ENCODE data around the gene KIAA1755.
"Not testable (repeated sequence)": the region's sequence is repeated elsewhere in the genome, so short reads cannot be mapped to it uniquely, and the experiment has no call there.

The KIAA1755 gene

GRCh38 chr20:38249536-38250310, 10.8 kb downstream of the KIAA1755 start:
- POLR2A ChIA-PET = no interaction called here
- Histone ChIP-seq H3K27me3 (replicated peaks in 2 of 5; ENCODE audit: control insufficient read depth in 4 of 5, insufficient read depth in 5 of 5, low read length in 4 of 5) (peaks cover 0 to 21% (median 5%) of the 10 kb centered on the region in 5 experiments), H3K9me3 (ENCODE audit: control extremely low read depth in 1 of 5, control insufficient read depth in 4 of 5, insufficient read depth in 2 of 5, low read depth in 1 of 5, low read length in 4 of 5) (no peaks in the 10 kb centered on the region), H3K4me3 (ENCODE audit: control insufficient read depth in 1 of 7, extremely low read depth in 1 of 7, insufficient read depth in 4 of 7, low read depth in 2 of 7, low read length in 6 of 7) (no peak overlapping the region), H3K27ac (ENCODE audit: insufficient read depth in 1 of 2, low read depth in 1 of 2, low read length in 2 of 2, poor library complexity in 1 of 2, severe bottlenecking in 2 of 2) (no peak overlapping the region), H3K36me3 (ENCODE audit: control insufficient read depth in 4 of 4, insufficient read depth in 4 of 4, low read length in 3 of 4) (no peaks in the 10 kb centered on the region), H3K4me1 (ENCODE audit: control extremely low read depth in 1 of 4, control insufficient read depth in 4 of 4, insufficient read depth in 4 of 4, low read length in 3 of 4) (no peaks in the 10 kb centered on the region)
- no peak for DNase-seq
- CTCF ChIA-PET = no interaction called here
- 89% methylated on average over 4 of the region's 9 CpGs for WGBS (ENCODE audit: insufficient coverage)

GRCh38 chr20:38248133-38248532, 12.4 kb downstream of the KIAA1755 start:
- peaks cover 0 to 26% (median 5%) of the 10 kb centered on the region in 5 experiments for H3K27me3 ChIP-seq (replicated peaks in 2 of 5; ENCODE audit: control insufficient read depth in 4 of 5, insufficient read depth in 5 of 5, low read length in 4 of 5)
- CTCF ChIA-PET = interaction anchor here (0.8 kb wide), 1 partner anchor 61 kb away, joined by 3 read pairs; no protein-coding TSS in a partner anchor
- 93% methylated on average over 6 of the region's 8 CpGs for WGBS (ENCODE audit: insufficient coverage)

GRCh38 chr20:38247725-38248124, 12.8 kb downstream of the KIAA1755 start:
- peaks cover 0 to 16% (median 12%) of the 10 kb centered on the region in 5 experiments for H3K9me3 ChIP-seq (ENCODE audit: control extremely low read depth in 1 of 5, control insufficient read depth in 4 of 5, insufficient read depth in 2 of 5, low read depth in 1 of 5, low read length in 4 of 5)
- H3K36me3 ChIP-seq (ENCODE audit: control insufficient read depth in 4 of 4, insufficient read depth in 4 of 4, low read length in 3 of 4); DNase-seq; H3K4me3 ChIP-seq (ENCODE audit: control insufficient read depth in 1 of 7, extremely low read depth in 1 of 7, insufficient read depth in 4 of 7, low read depth in 2 of 7, low read length in 6 of 7); H3K27ac ChIP-seq (ENCODE audit: insufficient read depth in 1 of 2, low read depth in 1 of 2, low read length in 2 of 2, poor library complexity in 1 of 2, severe bottlenecking in 2 of 2); H3K4me1 ChIP-seq (ENCODE audit: control extremely low read depth in 1 of 4, control insufficient read depth in 4 of 4, insufficient read depth in 4 of 4, low read length in 3 of 4); POLR2A ChIA-PET; CTCF ChIA-PET: not testable (repeated sequence)
- H3K27me3 ChIP-seq (replicated peaks in 2 of 5; ENCODE audit: control insufficient read depth in 4 of 5, insufficient read depth in 5 of 5, low read length in 4 of 5) = peaks cover 0 to 21% (median 5%) of the 10 kb centered on the region in 5 experiments
- WGBS (ENCODE audit: insufficient coverage) = 100% methylated on average over 1 of the region's 4 CpGs

More at GRCh38 chr20:38248133-38248532, 12.4 kb downstream of the KIAA1755 start:
- DNase-seq = no peak
- Histone ChIP-seq H3K36me3 (ENCODE audit: control insufficient read depth in 4 of 4, insufficient read depth in 4 of 4, low read length in 3 of 4) (no peaks in the 10 kb centered on the region), H3K4me1 (ENCODE audit: control extremely low read depth in 1 of 4, control insufficient read depth in 4 of 4, insufficient read depth in 4 of 4, low read length in 3 of 4) (no peaks in the 10 kb centered on the region), H3K27ac (ENCODE audit: insufficient read depth in 1 of 2, low read depth in 1 of 2, low read length in 2 of 2, poor library complexity in 1 of 2, severe bottlenecking in 2 of 2) (no peak overlapping the region), H3K9me3 (ENCODE audit: control extremely low read depth in 1 of 5, control insufficient read depth in 4 of 5, insufficient read depth in 2 of 5, low read depth in 1 of 5, low read length in 4 of 5) (peaks cover 0 to 12% (median 9%) of the 10 kb centered on the region in 5 experiments), H3K4me3 (ENCODE audit: control insufficient read depth in 1 of 7, extremely low read depth in 1 of 7, insufficient read depth in 4 of 7, low read depth in 2 of 7, low read length in 6 of 7) (no peak overlapping the region)
- POLR2A ChIA-PET = no interaction called here

- Histone ChIP-seq H3K27ac (ENCODE audit: insufficient read depth in 1 of 2, low read depth in 1 of 2, low read length in 2 of 2, poor library complexity in 1 of 2, severe bottlenecking in 2 of 2) (no peak overlapping the region), H3K4me1 (ENCODE audit: control extremely low read depth in 1 of 4, control insufficient read depth in 4 of 4, insufficient read depth in 4 of 4, low read length in 3 of 4) (no peaks in the 10 kb centered on the region), H3K27me3 (replicated peaks in 2 of 5; ENCODE audit: control insufficient read depth in 4 of 5, insufficient read depth in 5 of 5, low read length in 4 of 5) (peaks cover 0 to 16% (median 3%) of the 10 kb centered on the region in 5 experiments), H3K4me3 (ENCODE audit: control insufficient read depth in 1 of 7, extremely low read depth in 1 of 7, insufficient read depth in 4 of 7, low read depth in 2 of 7, low read length in 6 of 7) (no peak overlapping the region), H3K36me3 (ENCODE audit: control insufficient read depth in 4 of 4, insufficient read depth in 4 of 4, low read length in 3 of 4) (no peaks in the 10 kb centered on the region), H3K9me3 (ENCODE audit: control extremely low read depth in 1 of 5, control insufficient read depth in 4 of 5, insufficient read depth in 2 of 5, low read depth in 1 of 5, low read length in 4 of 5) (peaks cover 5 to 22% (median 12%) of the 10 kb centered on the region in 5 experiments)
- ChIA-PET CTCF (no interaction called here), POLR2A (no interaction called here)
- 95% methylated on average over 7 of the region's 7 CpGs for WGBS (ENCODE audit: insufficient coverage)
- no peak for DNase-seq
These were observed 13.4 kb downstream of the KIAA1755 start for GRCh38 chr20:38247166-38247509.

GRCh38 chr20:38246357-38247165, 14.0 kb downstream of the KIAA1755 start:
- Histone ChIP-seq H3K36me3 (ENCODE audit: control insufficient read depth in 4 of 4, insufficient read depth in 4 of 4, low read length in 3 of 4) (no peaks in the 10 kb centered on the region), H3K9me3 (ENCODE audit: control extremely low read depth in 1 of 5, control insufficient read depth in 4 of 5, insufficient read depth in 2 of 5, low read depth in 1 of 5, low read length in 4 of 5) (peaks cover 8 to 27% (median 18%) of the 10 kb centered on the region in 5 experiments), H3K4me1 (ENCODE audit: control extremely low read depth in 1 of 4, control insufficient read depth in 4 of 4, insufficient read depth in 4 of 4, low read length in 3 of 4) (no peaks in the 10 kb centered on the region), H3K4me3 (ENCODE audit: control insufficient read depth in 1 of 7, extremely low read depth in 1 of 7, insufficient read depth in 4 of 7, low read depth in 2 of 7, low read length in 6 of 7) (no peak overlapping the region), H3K27ac (ENCODE audit: insufficient read depth in 1 of 2, low read depth in 1 of 2, low read length in 2 of 2, poor library complexity in 1 of 2, severe bottlenecking in 2 of 2) (no peak overlapping the region), H3K27me3 (replicated peaks in 2 of 5; ENCODE audit: control insufficient read depth in 4 of 5, insufficient read depth in 5 of 5, low read length in 4 of 5) (peaks cover 0 to 15% (median 1%) of the 10 kb centered on the region in 5 experiments)
- ChIA-PET CTCF (no interaction called here), POLR2A (no interaction called here)
- DNase-seq = no peak
- 78% methylated on average over 8 of the region's 14 CpGs for WGBS (ENCODE audit: insufficient coverage)

- Histone ChIP-seq H3K4me1 (ENCODE audit: control extremely low read depth in 1 of 4, control insufficient read depth in 4 of 4, insufficient read depth in 4 of 4, low read length in 3 of 4) (no peaks in the 10 kb centered on the region), H3K27ac (ENCODE audit: insufficient read depth in 1 of 2, low read depth in 1 of 2, low read length in 2 of 2, poor library complexity in 1 of 2, severe bottlenecking in 2 of 2) (no peak overlapping the region), H3K9me3 (ENCODE audit: control extremely low read depth in 1 of 5, control insufficient read depth in 4 of 5, insufficient read depth in 2 of 5, low read depth in 1 of 5, low read length in 4 of 5) (peaks cover 8 to 35% (median 25%) of the 10 kb centered on the region in 5 experiments), H3K27me3 (replicated peaks in 2 of 5; ENCODE audit: control insufficient read depth in 4 of 5, insufficient read depth in 5 of 5, low read length in 4 of 5) (peaks cover 0 to 20% (median 0%) of the 10 kb centered on the region in 5 experiments), H3K4me3 (ENCODE audit: control insufficient read depth in 1 of 7, extremely low read depth in 1 of 7, insufficient read depth in 4 of 7, low read depth in 2 of 7, low read length in 6 of 7) (no peak overlapping the region), H3K36me3 (ENCODE audit: control insufficient read depth in 4 of 4, insufficient read depth in 4 of 4, low read length in 3 of 4) (no peaks in the 10 kb centered on the region)
- CTCF ChIA-PET = interaction anchor here (1.5 kb wide), 1 partner anchor 22 kb away, joined by 3 read pairs; no protein-coding TSS in a partner anchor
- POLR2A ChIA-PET = no interaction called here
- WGBS (ENCODE audit: insufficient coverage) = 100% methylated on average over 4 of the region's 9 CpGs
- no peak for DNase-seq
These were observed 14.8 kb downstream of the KIAA1755 start for GRCh38 chr20:38245753-38246152.

- Histone ChIP-seq H3K27ac (ENCODE audit: insufficient read depth in 1 of 2, low read depth in 1 of 2, low read length in 2 of 2, poor library complexity in 1 of 2, severe bottlenecking in 2 of 2) (no peak overlapping the region), H3K4me3 (ENCODE audit: control insufficient read depth in 1 of 7, extremely low read depth in 1 of 7, insufficient read depth in 4 of 7, low read depth in 2 of 7, low read length in 6 of 7) (no peak overlapping the region), H3K27me3 (replicated peaks in 2 of 5; ENCODE audit: control insufficient read depth in 4 of 5, insufficient read depth in 5 of 5, low read length in 4 of 5) (peaks cover 0 to 36% (median 2%) of the 10 kb centered on the region in 5 experiments), H3K9me3 (ENCODE audit: control extremely low read depth in 1 of 5, control insufficient read depth in 4 of 5, insufficient read depth in 2 of 5, low read depth in 1 of 5, low read length in 4 of 5) (peaks cover 8 to 37% (median 31%) of the 10 kb centered on the region in 5 experiments), H3K4me1 (ENCODE audit: control extremely low read depth in 1 of 4, control insufficient read depth in 4 of 4, insufficient read depth in 4 of 4, low read length in 3 of 4) (no peaks in the 10 kb centered on the region), H3K36me3 (ENCODE audit: control insufficient read depth in 4 of 4, insufficient read depth in 4 of 4, low read length in 3 of 4) (no peaks in the 10 kb centered on the region)
- ChIA-PET CTCF (interaction anchor here (1.1 to 2.0 kb wide), 6 partner anchors 9 to 32 kb away, joined by 3 to 6 read pairs (median 4); no protein-coding TSS in a partner anchor), POLR2A (no interaction called here)
- DNase-seq = no peak
- WGBS (ENCODE audit: insufficient coverage) = 77% methylated on average over 2 of the region's 2 CpGs
These were observed 16.9 kb downstream of the KIAA1755 start for GRCh38 chr20:38243709-38244020.
